CD8-positive, alpha-beta memory T cell (primary cell): Measurements from ENCODE around the gene ICAM5. TPM values are rescaled to one million over a fixed set of nuclear protein-coding genes. Genes with fewer than 3 reads are reported as not detected.
"Not testable (repeated sequence)": the region's sequence is repeated elsewhere in the genome, so short reads cannot be mapped to it uniquely, and the experiment has no call there.

ENCODE experiments used
- CTCF ChIA-PET: fragments of 350-600 bp; sonication (Branson Sonifier 250); formaldehyde crosslinking; loops from one replicate; lab custom pipeline; 2021; ENCODE audit warnings: antibody characterized with exemption; lab: Charles Lee
- POLR2A ChIA-PET: fragments of 350-600 bp; sonication (Branson Sonifier 250); formaldehyde crosslinking; loops from one replicate; lab custom pipeline; 2021; ENCODE audit warnings: antibody characterized with exemption; lab: Charles Lee
- DNase-seq, 5 donors: peaks; one replicate each; pipeline versions ENCODE4 v3.0.0 to v3.0.0-alpha.2; 2020 to 2022; ENCODE audit warnings: mixed read lengths in 1 of 5
- H3K27ac ChIP-seq: one replicate; pipeline ENCODE4 v1.7.0; 2013; ENCODE audit warnings: low read depth, mild to moderate bottlenecking, low read length, moderate library complexity
- H3K27me3 ChIP-seq: 2 replicates; pipeline ENCODE4 v1.7.0; 2013; ENCODE audit warnings: low read length, mild to moderate bottlenecking; ENCODE audit not compliant: insufficient read depth, poor library complexity, severe bottlenecking
- H3K36me3 ChIP-seq: 2 replicates; pipeline ENCODE4 v1.7.0; 2013; ENCODE audit warnings: mild to moderate bottlenecking, low read length, moderate library complexity; ENCODE audit not compliant: insufficient read depth
- H3K4me1 ChIP-seq: 2 replicates; pipeline ENCODE4 v1.7.0; 2013; ENCODE audit warnings: mild to moderate bottlenecking, low read length, moderate library complexity; ENCODE audit not compliant: insufficient read depth
- H3K4me3 ChIP-seq: 2 replicates; pipeline ENCODE4 v1.7.0; 2013; ENCODE audit warnings: mild to moderate bottlenecking, low read length
- H3K9me3 ChIP-seq: 2 replicates; pipeline ENCODE4 v1.7.0; 2013; ENCODE audit warnings: mild to moderate bottlenecking, low read length
- H3K27ac Mint-ChIP-seq, 8 donors: one replicate each; pipeline ENCODE4 v1.8.0; 2020 to 2021; ENCODE audit warnings: mixed read lengths in 8 of 8, mild to moderate bottlenecking in 6 of 8, inconsistent platforms in 3 of 8, moderate library complexity in 3 of 8
- H3K27me3 Mint-ChIP-seq, 2 donors: one replicate each; pipeline ENCODE4 v1.8.0; 2020 to 2021; ENCODE audit warnings: mixed read lengths in 2 of 2, mild to moderate bottlenecking in 1 of 2, moderate library complexity in 1 of 2
- H3K36me3 Mint-ChIP-seq, 3 donors: one replicate each; pipeline ENCODE4 v1.8.0; 2020 to 2021; ENCODE audit warnings: mixed read lengths in 3 of 3, inconsistent platforms in 1 of 3, mild to moderate bottlenecking in 1 of 3
- H3K4me1 Mint-ChIP-seq, 3 donors: one replicate each; pipeline ENCODE4 v1.8.0; 2020 to 2021; ENCODE audit warnings: mixed read lengths in 3 of 3, inconsistent platforms in 1 of 3, mild to moderate bottlenecking in 1 of 3
- H3K4me3 Mint-ChIP-seq, 7 donors: one replicate each; pipeline ENCODE4 v1.8.0; 2020 to 2021; ENCODE audit warnings: mixed read lengths in 7 of 7, mild to moderate bottlenecking in 6 of 7, moderate library complexity in 4 of 7, inconsistent platforms in 2 of 7
- H3K9me3 Mint-ChIP-seq, 5 donors: one replicate each; pipeline ENCODE4 v1.8.0; 2020 to 2022; ENCODE audit warnings: mixed read lengths in 5 of 5, mild to moderate bottlenecking in 3 of 5, moderate library complexity in 2 of 5, inconsistent platforms in 1 of 5
- polyA plus RNA-seq: library from polyadenylated mRNA; unstranded; fragments of 300-500 nt; fragmentation: Illumina TruSeq; gene quantifications from one replicate; pipeline ENCODE4 v1.2.3, GENCODE V29; 2021
- total RNA-seq, 2 experiments: library from RNA; stranded (reverse); gene quantifications; one replicate each; pipeline ENCODE4 v1.2.3, GENCODE V29; 2021

Gene ICAM5
- total and polyA plus RNA-seq, 3 experiments from 2014 or later, result 1.8 to 2.0 TPM; not detected in 1

DNA sequence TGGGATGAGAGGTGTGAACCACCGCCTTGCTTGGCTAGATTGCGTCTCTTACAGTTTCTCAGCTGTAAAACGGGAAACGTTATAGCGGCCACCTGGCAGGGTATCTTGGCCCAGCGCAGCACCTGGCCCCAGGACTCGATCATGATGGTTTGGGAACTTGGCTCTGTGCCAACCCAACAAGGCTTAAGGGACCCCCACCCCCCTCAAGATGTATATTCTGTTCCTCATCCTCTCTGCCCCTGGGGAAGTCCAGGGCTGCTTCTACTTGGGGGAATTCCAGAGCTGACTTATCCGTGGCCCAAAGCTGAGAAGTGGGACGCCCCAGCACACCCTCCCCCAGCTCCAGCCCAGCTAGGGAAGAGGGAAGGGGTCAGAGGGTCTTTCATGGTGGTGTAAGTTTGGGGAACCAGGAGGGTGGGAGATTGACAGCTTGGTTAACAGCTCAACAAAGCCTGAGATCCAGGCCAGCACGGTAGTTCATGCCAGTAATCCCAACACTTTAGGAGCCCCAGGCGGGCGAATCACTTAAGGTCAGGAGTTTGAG lies 18.1 kb upstream of the ICAM5 start:
- ChIA-PET CTCF (interaction anchor here (0.7 to 11.0 kb wide), 16 partner anchors 8 to 207 kb away, joined by 3 to 355 read pairs (median 5); partner anchors contain the start of genes ICAM5, RAVER1 and TYK2), POLR2A (interaction anchor here (0.6 to 3.2 kb wide), 6 partner anchors 17 to 128 kb away, joined by 4 to 47 read pairs (median 7); partner anchors contain the start of genes ICAM4, ICAM5 and TYK2)
- Mint-ChIP-seq H3K36me3 (peaks cover 0 to 13% (median 0%) of the 10 kb centered on the region in 3 donors), H3K27me3 (peaks cover 0 to 2% of the 10 kb centered on the region in 2 donors), H3K9me3 (no peaks in the 10 kb centered on the region), H3K4me3 (peak overlapping the region; percentile 83 to 94 (median 87)), H3K27ac (peak overlapping the region; percentile 90 to 99 (median 95)), H3K4me1 (peaks cover 26 to 51% (median 31%) of the 10 kb centered on the region in 3 donors)
- peak overlapping the region; percentile 76 for H3K4me3 ChIP-seq
- H3K36me3 ChIP-seq, result no peaks in the 10 kb centered on the region
- H3K27ac ChIP-seq, result peak overlapping the region; percentile 87
- peak in 3 of 5 donors; percentile 28 to 68 (median 58) for DNase-seq
- peaks cover 21% of the 10 kb centered on the region for H3K4me1 ChIP-seq
- H3K9me3 ChIP-seq, result no peaks in the 10 kb centered on the region
- H3K27me3 ChIP-seq, result no peaks in the 10 kb centered on the region

- H3K4me1 Mint-ChIP-seq, result peaks cover 36 to 58% (median 39%) of the 10 kb centered on the region in 3 donors
- no peak overlapping the region for H3K4me3 ChIP-seq
- no peaks in the 10 kb centered on the region for H3K9me3 Mint-ChIP-seq
- peaks cover 19% of the 10 kb centered on the region for H3K4me1 ChIP-seq
- H3K27me3 Mint-ChIP-seq, result peaks cover 0 to 1% of the 10 kb centered on the region in 2 donors
- ChIA-PET POLR2A (interaction anchor here (0.5 kb wide), 1 partner anchor 10 kb away, joined by 5 read pairs; no protein-coding TSS in a partner anchor), CTCF (interaction anchor here (1.7 to 11.0 kb wide), 3 partner anchors 16 to 112 kb away, joined by 4 to 355 read pairs (median 71); partner anchors contain the start of genes ICAM5 and TYK2)
- H3K9me3 ChIP-seq, result no peaks in the 10 kb centered on the region
- no peak overlapping the region for H3K27ac ChIP-seq
- H3K36me3 Mint-ChIP-seq, result peaks cover 0 to 29% (median 2%) of the 10 kb centered on the region in 3 donors
- peak overlapping the region in 7 of 8 donors; percentile 6 to 99 (median 48) for H3K27ac Mint-ChIP-seq
- no peak for DNase-seq
- H3K27me3 ChIP-seq, result no peaks in the 10 kb centered on the region
- no peaks in the 10 kb centered on the region for H3K36me3 ChIP-seq
- H3K4me3 Mint-ChIP-seq, result peak overlapping the region in 2 of 7 donors; percentile 12 to 47
These were observed 15.2 kb upstream of the ICAM5 start for GRCh38 chr19:10274589-10274988.

DNA sequence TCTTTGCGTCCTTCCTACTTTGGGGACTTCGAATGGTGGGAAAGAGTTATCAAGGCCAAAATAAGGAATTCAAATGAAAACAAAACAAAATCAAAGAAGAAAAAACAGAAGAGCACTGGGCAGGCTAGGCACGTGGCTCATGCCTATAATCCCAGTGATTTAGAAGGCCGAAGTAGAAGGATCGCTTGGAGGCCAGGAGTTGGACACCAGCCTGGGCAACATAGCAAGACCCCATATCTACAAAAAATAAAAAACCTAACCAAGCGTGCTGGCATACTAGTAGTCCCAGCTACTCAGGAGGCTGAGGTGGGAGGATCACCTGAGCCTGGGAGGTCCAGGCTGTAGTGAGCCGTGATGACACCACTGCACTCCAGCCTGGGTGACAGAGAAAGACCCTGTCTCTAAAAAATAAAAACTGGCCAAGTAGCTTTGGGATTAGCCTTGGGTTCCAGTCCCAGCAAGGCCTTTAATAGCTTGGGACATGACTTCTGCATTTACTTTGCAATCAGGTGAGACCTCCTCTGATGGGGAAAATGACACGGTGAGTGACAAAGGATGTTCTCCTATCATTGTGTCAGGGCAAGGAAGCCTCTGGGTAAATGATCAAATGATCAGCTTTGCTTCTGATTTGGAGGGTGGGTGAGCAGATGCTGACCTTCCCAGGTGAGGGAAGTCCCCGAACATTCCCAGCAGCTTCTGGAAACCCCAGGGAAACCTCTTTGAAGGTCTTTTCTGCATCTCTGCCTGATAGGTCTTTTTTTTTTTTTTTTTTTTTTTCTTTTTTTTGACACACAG lies 11.8 kb upstream of the ICAM5 start:
- no peaks in the 10 kb centered on the region for H3K27me3 ChIP-seq
- no peaks in the 10 kb centered on the region for H3K9me3 ChIP-seq
- CTCF ChIA-PET, result interaction anchor here (1.0 to 3.4 kb wide), 8 partner anchors 8 to 110 kb away, joined by 3 to 27 read pairs (median 4); partner anchors contain the start of genes ICAM1 and RAVER1
- H3K27ac ChIP-seq, result no peak overlapping the region
- POLR2A ChIA-PET, result no interaction called here
- no peak overlapping the region for H3K4me3 ChIP-seq
- Mint-ChIP-seq H3K27ac (peak overlapping the region in 5 of 8 donors; percentile 18 to 38 (median 27)), H3K27me3 (peaks cover 0 to 1% of the 10 kb centered on the region in 2 donors), H3K36me3 (peaks cover 0 to 40% (median 4%) of the 10 kb centered on the region in 3 donors), H3K9me3 (no peaks in the 10 kb centered on the region), H3K4me3 (no peak overlapping the region), H3K4me1 (peaks cover 24 to 39% (median 28%) of the 10 kb centered on the region in 3 donors)
- H3K4me1 ChIP-seq, result no peaks in the 10 kb centered on the region
- H3K36me3 ChIP-seq, result no peaks in the 10 kb centered on the region
- no peak for DNase-seq

- H3K4me1 Mint-ChIP-seq, result peaks cover 23 to 37% (median 27%) of the 10 kb centered on the region in 3 donors
- H3K4me3 Mint-ChIP-seq, result peak overlapping the region in 3 of 7 donors; percentile 18 to 61 (median 52)
- Histone ChIP-seq H3K27me3 (no peaks in the 10 kb centered on the region), H3K9me3 (no peaks in the 10 kb centered on the region), H3K27ac (no peak overlapping the region), H3K36me3 (no peaks in the 10 kb centered on the region), H3K4me3 (no peak overlapping the region), H3K4me1 (no peaks in the 10 kb centered on the region)
- H3K9me3 Mint-ChIP-seq, result no peaks in the 10 kb centered on the region
- CTCF ChIA-PET, result interaction anchor here (1.5 to 3.4 kb wide), 3 partner anchors 9 to 109 kb away, joined by 3 to 27 read pairs (median 17); partner anchors contain the start of gene ICAM1
- peaks cover 0 to 1% of the 10 kb centered on the region in 2 donors for H3K27me3 Mint-ChIP-seq
- POLR2A ChIA-PET, result no interaction called here
- H3K27ac Mint-ChIP-seq, result peak overlapping the region in 5 of 8 donors; percentile 11 to 87 (median 73)
- H3K36me3 Mint-ChIP-seq, result peaks cover 0 to 47% (median 4%) of the 10 kb centered on the region in 3 donors
- no peak for DNase-seq
These were observed 10.8 kb upstream of the ICAM5 start for GRCh38 chr19:10278935-10279334.

GRCh38 chr19:10279737-10280442 lies 9.9 kb upstream of the ICAM5 start:
- peaks cover 2% of the 10 kb centered on the region for H3K36me3 ChIP-seq
- H3K27ac ChIP-seq, result no peak overlapping the region
- ChIA-PET CTCF (interaction anchor here (0.9 to 3.4 kb wide), 6 partner anchors 10 to 109 kb away, joined by 3 to 27 read pairs (median 6); partner anchors contain the start of gene ICAM1), POLR2A (interaction anchor here (0.7 to 1.3 kb wide), 3 partner anchors 10 to 281 kb away, joined by 4 to 13 read pairs (median 5); partner anchors contain the start of gene ICAM1)
- no peak overlapping the region for H3K4me3 ChIP-seq
- Mint-ChIP-seq H3K4me3 (peak overlapping the region in 6 of 7 donors; percentile 9 to 72 (median 58)), H3K9me3 (no peaks in the 10 kb centered on the region), H3K4me1 (peaks cover 17 to 30% (median 24%) of the 10 kb centered on the region in 3 donors), H3K27ac (peak overlapping the region; percentile 24 to 95 (median 92)), H3K36me3 (peaks cover 3 to 50% (median 5%) of the 10 kb centered on the region in 3 donors), H3K27me3 (no peaks in the 10 kb centered on the region)
- H3K4me1 ChIP-seq, result no peaks in the 10 kb centered on the region
- no peak for DNase-seq
- H3K27me3 ChIP-seq, result no peaks in the 10 kb centered on the region
- no peaks in the 10 kb centered on the region for H3K9me3 ChIP-seq

- DNase-seq, H3K27ac ChIP-seq, H3K36me3 ChIP-seq, H3K9me3 ChIP-seq, H3K27me3 Mint-ChIP-seq, H3K9me3 Mint-ChIP-seq, H3K4me3 ChIP-seq, CTCF ChIA-PET, POLR2A ChIA-PET, H3K4me3 Mint-ChIP-seq, H3K27me3 ChIP-seq: not testable (repeated sequence)
- peaks cover 32 to 45% (median 37%) of the 10 kb centered on the region in 3 donors for H3K4me1 Mint-ChIP-seq
- peak overlapping the region in 1 of 8 donors; percentile 75 for H3K27ac Mint-ChIP-seq
- peaks cover 12% of the 10 kb centered on the region for H3K4me1 ChIP-seq
- H3K36me3 Mint-ChIP-seq, result peaks cover 12 to 58% (median 16%) of the 10 kb centered on the region in 3 donors
These were observed 7.7 kb upstream of the ICAM5 start for GRCh38 chr19:10282043-10282442.
